ENCODE results near the gene CTR9.

DNA sequence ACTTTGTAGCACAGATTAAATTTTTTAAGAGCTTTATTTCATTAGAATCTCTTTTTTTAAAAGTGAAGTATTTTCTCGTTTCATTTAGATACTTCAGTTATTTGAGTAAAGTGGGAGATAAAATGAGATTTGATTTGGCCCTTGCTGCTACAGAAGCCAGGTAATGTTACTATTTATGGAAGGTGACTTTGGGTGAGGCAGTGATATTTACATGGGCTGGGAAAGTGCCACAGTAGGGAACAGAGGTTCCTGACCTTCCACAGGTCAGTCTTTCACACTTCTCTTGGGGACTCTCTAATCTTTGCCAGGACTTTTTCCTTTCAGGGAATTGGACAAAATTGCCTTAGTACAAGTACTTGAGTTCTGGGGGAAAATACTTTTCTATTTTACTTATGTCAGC, 20.4 kb downstream of the CTR9 start:
- TF ChIP-seq POLR2AphosphoS5 (IDR thresholded peaks at IDR 0.05; ENCODE audit: low read depth, low read length) (no peak), SIN3A (IDR thresholded peaks at IDR 0.05; ENCODE audit: borderline replicate concordance, insufficient read depth, low read length) (no peak)
- TF ChIP-seq, protein P1, sequence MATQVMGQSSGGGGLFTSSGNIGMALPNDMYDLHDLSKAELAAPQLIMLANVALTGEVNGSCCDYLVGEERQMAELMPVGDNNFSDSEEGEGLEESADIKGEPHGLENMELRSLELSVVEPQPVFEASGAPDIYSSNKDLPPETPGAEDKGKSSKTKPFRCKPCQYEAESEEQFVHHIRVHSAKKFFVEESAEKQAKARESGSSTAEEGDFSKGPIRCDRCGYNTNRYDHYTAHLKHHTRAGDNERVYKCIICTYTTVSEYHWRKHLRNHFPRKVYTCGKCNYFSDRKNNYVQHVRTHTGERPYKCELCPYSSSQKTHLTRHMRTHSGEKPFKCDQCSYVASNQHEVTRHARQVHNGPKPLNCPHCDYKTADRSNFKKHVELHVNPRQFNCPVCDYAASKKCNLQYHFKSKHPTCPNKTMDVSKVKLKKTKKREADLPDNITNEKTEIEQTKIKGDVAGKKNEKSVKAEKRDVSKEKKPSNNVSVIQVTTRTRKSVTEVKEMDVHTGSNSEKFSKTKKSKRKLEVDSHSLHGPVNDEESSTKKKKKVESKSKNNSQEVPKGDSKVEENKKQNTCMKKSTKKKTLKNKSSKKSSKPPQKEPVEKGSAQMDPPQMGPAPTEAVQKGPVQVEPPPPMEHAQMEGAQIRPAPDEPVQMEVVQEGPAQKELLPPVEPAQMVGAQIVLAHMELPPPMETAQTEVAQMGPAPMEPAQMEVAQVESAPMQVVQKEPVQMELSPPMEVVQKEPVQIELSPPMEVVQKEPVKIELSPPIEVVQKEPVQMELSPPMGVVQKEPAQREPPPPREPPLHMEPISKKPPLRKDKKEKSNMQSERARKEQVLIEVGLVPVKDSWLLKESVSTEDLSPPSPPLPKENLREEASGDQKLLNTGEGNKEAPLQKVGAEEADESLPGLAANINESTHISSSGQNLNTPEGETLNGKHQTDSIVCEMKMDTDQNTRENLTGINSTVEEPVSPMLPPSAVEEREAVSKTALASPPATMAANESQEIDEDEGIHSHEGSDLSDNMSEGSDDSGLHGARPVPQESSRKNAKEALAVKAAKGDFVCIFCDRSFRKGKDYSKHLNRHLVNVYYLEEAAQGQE (IDR thresholded peaks at IDR 0.05; ENCODE audit: insufficient read depth in 1 of 2, low read depth in 2 of 2, low read length in 2 of 2), result no peak
